ENCODE results near the gene TCF7L2. TPM values are rescaled to one million over a fixed set of nuclear protein-coding genes. Genes with fewer than 3 reads are reported as not detected.
"Not testable (repeated sequence)": the region's sequence is repeated elsewhere in the genome, so short reads cannot be mapped to it uniquely, and the experiment has no call there.

Gene TCF7L2
- total RNA-seq, 1 donor from 2014 or later = 17.2 TPM

GRCh38 chr10:113047605-113047962, 97.5 kb downstream of the TCF7L2 start:
- no peak for DNase-seq

GRCh38 chr10:113047963-113048781, 98.1 kb downstream of the TCF7L2 start:
- DNase-seq = peak; percentile 37

GRCh38 chr10:113049881-113050280, 99.8 kb downstream of the TCF7L2 start:
- no peak for DNase-seq

GRCh38 chr10:113052076-113052830, 102.2 kb downstream of the TCF7L2 start:
- peak; percentile 50 for DNase-seq

GRCh38 chr10:113053091-113053490, 103.0 kb downstream of the TCF7L2 start:
- DNase-seq = no peak

GRCh38 chr10:113053881-113054280, 103.8 kb downstream of the TCF7L2 start:
- no peak for DNase-seq

- no peak for DNase-seq
These were observed 105.4 kb downstream of the TCF7L2 start for GRCh38 chr10:113055458-113055857.

- no peak for DNase-seq
These were observed 106.0 kb downstream of the TCF7L2 start for GRCh38 chr10:113056030-113056429.

- DNase-seq = no peak
These were observed 106.5 kb downstream of the TCF7L2 start for GRCh38 chr10:113056441-113057021.

- DNase-seq = peak; percentile 61
These were observed 108.0 kb downstream of the TCF7L2 start for GRCh38 chr10:113057948-113058522.

GRCh38 chr10:113058523-113059370, 108.7 kb downstream of the TCF7L2 start:
- peak; percentile 74 for DNase-seq

GRCh38 chr10:113059371-113059780, 109.3 kb downstream of the TCF7L2 start:
- DNase-seq = peak; percentile 75

- peak; percentile 63 for DNase-seq
These were observed 110.4 kb downstream of the TCF7L2 start for GRCh38 chr10:113060201-113061053.

- DNase-seq = no peak
These were observed 111.0 kb downstream of the TCF7L2 start for GRCh38 chr10:113061054-113061430.

GRCh38 chr10:113061557-113061956, 111.5 kb downstream of the TCF7L2 start:
- DNase-seq = no peak

- DNase-seq = no peak
These were observed 113.3 kb downstream of the TCF7L2 start for GRCh38 chr10:113063043-113063967.

GRCh38 chr10:113064039-113064438, 114.0 kb downstream of the TCF7L2 start:
- DNase-seq = no peak

GRCh38 chr10:113066120-113066519, 116.1 kb downstream of the TCF7L2 start:
- not testable (repeated sequence) for DNase-seq

GRCh38 chr10:113066561-113067312, 116.7 kb downstream of the TCF7L2 start:
- DNase-seq = no peak

All from tongue (tissue), 2 donors.